Measurements from ENCODE around the gene IFNL1. TPM values are rescaled to one million over a fixed set of nuclear protein-coding genes. Genes with fewer than 3 reads are reported as not detected.

IFNL1 gene
- total and polyA plus RNA-seq, 4 donors = not detected

DNA sequence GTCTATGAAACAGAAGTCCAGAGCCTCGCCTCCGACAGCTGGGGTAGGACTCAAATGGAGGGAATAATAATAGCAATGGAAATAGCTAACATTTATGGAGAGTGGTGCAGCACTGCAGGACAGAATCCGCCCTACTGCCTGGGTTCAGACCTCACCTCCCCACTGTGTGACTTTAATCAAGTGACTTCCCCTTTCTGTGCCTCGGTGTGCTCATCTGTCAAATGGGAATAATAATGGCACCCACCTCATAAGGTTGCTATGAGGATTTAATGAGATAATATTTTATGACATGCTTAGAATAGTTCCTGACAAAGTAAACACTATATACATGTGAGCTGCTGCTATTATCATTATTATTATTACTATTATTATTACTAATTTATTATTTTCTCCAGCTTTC, 21.3 kb downstream of the IFNL1 start:
- Histone ChIP-seq H3K27ac (ENCODE audit: low read depth, low read length) (no peak overlapping the region), H3K36me3 (ENCODE audit: control insufficient read depth, insufficient read depth, low read length) (peaks cover 44% of the 10 kb centered on the region), H3K9me3 (ENCODE audit: control insufficient read depth, insufficient read depth, low read length) (no peaks in the 10 kb centered on the region)

GRCh38 chr19:39318071-39318470, 21.9 kb downstream of the IFNL1 start:
- H3K9me3 ChIP-seq (ENCODE audit: control insufficient read depth, insufficient read depth, low read length) = no peaks in the 10 kb centered on the region
- peaks cover 39% of the 10 kb centered on the region for H3K36me3 ChIP-seq (ENCODE audit: control insufficient read depth, insufficient read depth, low read length)
- no peak for DNase-seq (ENCODE audit: low read depth in 4 of 6, low spot score in 6 of 6)
- no peak overlapping the region for H3K27ac ChIP-seq (ENCODE audit: low read depth, low read length)
- H3K27me3 ChIP-seq (ENCODE audit: control insufficient read depth, insufficient read depth, low read length) = no peaks in the 10 kb centered on the region
- H3K4me1 ChIP-seq (ENCODE audit: control insufficient read depth, insufficient read depth, low read length) = peaks cover 14% of the 10 kb centered on the region
- no peak overlapping the region for H3K4me3 ChIP-seq (ENCODE audit: low read depth, low read length)
- WGBS (ENCODE audit: insufficient coverage) = 90% methylated on average over 5 of the region's 5 CpGs

More for the DNA sequence above, 21.3 kb downstream of the IFNL1 start:
- no peak for DNase-seq (ENCODE audit: low read depth in 4 of 6, low spot score in 6 of 6)
- Histone ChIP-seq H3K4me3 (ENCODE audit: low read depth, low read length) (no peak overlapping the region), H3K27me3 (ENCODE audit: control insufficient read depth, insufficient read depth, low read length) (no peaks in the 10 kb centered on the region), H3K4me1 (ENCODE audit: control insufficient read depth, insufficient read depth, low read length) (peaks cover 14% of the 10 kb centered on the region)
- 90% methylated on average over 2 of the region's 4 CpGs for WGBS (ENCODE audit: insufficient coverage)

DNA sequence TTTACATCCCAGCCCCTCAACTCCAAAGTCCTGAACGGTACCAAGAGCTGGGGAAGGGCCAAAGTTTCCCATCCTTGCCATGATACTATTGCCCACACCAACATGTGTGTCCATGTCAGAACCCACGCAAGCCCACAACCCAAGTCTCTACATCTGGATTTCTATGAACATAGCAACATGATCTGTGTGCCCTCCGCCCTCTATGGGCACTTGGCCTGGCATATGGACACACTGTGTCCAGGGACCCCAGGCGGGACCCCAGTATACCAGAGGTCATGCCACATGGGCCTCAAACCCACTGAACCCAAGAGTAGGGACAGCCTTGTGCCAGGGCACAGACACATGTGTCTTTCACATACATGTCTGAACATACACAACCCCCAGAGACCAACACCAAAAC, 22.5 kb downstream of the IFNL1 start:
- Histone ChIP-seq H3K27ac (ENCODE audit: low read depth, low read length) (no peak overlapping the region), H3K9me3 (ENCODE audit: control insufficient read depth, insufficient read depth, low read length) (no peaks in the 10 kb centered on the region), H3K27me3 (ENCODE audit: control insufficient read depth, insufficient read depth, low read length) (no peaks in the 10 kb centered on the region), H3K4me3 (ENCODE audit: low read depth, low read length) (no peak overlapping the region), H3K4me1 (ENCODE audit: control insufficient read depth, insufficient read depth, low read length) (peaks cover 14% of the 10 kb centered on the region), H3K36me3 (ENCODE audit: control insufficient read depth, insufficient read depth, low read length) (peaks cover 32% of the 10 kb centered on the region)
- 87% methylated on average over 4 of the region's 4 CpGs for WGBS (ENCODE audit: insufficient coverage)
- DNase-seq (ENCODE audit: low read depth in 4 of 6, low spot score in 6 of 6) = no peak

GRCh38 chr19:39319098-39319891, 23.1 kb downstream of the IFNL1 start:
- no peak overlapping the region for H3K27ac ChIP-seq (ENCODE audit: low read depth, low read length)

DNA sequence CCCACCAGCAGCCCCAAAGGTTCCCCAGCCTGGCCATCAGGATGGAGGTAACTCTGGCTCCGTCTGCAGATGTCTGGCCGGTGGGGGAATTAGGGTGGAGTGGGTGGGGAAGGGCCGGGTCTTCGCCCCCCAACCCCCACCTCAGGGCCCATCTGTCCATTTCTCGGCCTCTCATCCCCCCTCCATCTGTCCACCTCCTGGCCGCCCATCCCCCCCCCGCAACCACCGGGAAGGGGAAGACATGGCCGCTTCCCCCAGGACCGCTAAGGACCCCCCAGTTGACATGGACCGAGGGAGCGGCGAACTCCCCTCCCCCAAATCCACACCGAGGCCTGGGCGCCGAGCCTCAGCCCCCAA, 23.7 kb downstream of the IFNL1 start:
- WGBS (ENCODE audit: insufficient coverage) = 0% methylated on average over 5 of the region's 16 CpGs
- DNase-seq (ENCODE audit: low read depth in 4 of 6, low spot score in 6 of 6) = no peak
- no peaks in the 10 kb centered on the region for H3K27me3 ChIP-seq (ENCODE audit: control insufficient read depth, insufficient read depth, low read length)

More at GRCh38 chr19:39319098-39319891, 23.1 kb downstream of the IFNL1 start:
- Histone ChIP-seq H3K4me1 (ENCODE audit: control insufficient read depth, insufficient read depth, low read length) (peaks cover 14% of the 10 kb centered on the region), H3K27me3 (ENCODE audit: control insufficient read depth, insufficient read depth, low read length) (no peaks in the 10 kb centered on the region), H3K9me3 (ENCODE audit: control insufficient read depth, insufficient read depth, low read length) (no peaks in the 10 kb centered on the region), H3K36me3 (ENCODE audit: control insufficient read depth, insufficient read depth, low read length) (peaks cover 26% of the 10 kb centered on the region), H3K4me3 (ENCODE audit: low read depth, low read length) (peak overlapping the region; percentile 53)
- DNase-seq (ENCODE audit: low read depth in 4 of 6, low spot score in 6 of 6) = no peak
- 81% methylated on average over 4 of the region's 5 CpGs for WGBS (ENCODE audit: insufficient coverage)

DNA sequence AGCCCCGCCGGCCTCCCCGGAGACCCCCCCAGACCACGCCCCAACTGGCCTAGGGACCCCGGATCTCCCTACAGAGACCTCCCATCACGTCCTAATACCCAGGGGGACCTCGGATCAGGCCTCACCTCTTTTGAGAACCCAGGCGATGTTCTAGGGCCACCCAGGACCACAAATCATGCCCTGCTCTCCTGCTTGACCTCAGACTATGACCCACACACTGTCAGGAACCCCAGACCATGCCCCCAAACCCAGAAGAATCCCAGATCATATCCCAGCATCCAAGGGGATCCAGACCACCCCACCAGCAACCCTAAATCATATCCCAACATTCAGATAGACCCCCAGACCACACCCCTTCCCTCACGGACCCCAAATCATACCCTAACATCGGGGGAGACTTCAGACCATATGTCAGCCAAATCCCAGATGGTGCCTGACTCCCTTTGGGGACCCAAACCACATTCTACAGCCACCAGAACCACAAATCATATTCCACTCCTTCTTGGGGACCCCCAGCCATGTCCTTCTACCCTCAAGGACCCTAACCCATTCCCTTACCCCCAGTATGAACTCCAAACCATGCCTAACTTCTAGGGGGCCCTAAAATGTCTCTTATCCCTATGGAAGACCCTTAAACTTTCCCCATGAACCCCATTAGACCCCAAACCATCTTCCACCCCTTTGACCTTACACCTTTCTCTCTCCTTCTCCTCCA, 25.1 kb downstream of the IFNL1 start:
- Histone ChIP-seq H3K4me3 (ENCODE audit: low read depth, low read length) (no peak overlapping the region), H3K36me3 (ENCODE audit: control insufficient read depth, insufficient read depth, low read length) (peaks cover 10% of the 10 kb centered on the region), H3K27ac (ENCODE audit: low read depth, low read length) (no peak overlapping the region), H3K9me3 (ENCODE audit: control insufficient read depth, insufficient read depth, low read length) (no peaks in the 10 kb centered on the region), H3K27me3 (ENCODE audit: control insufficient read depth, insufficient read depth, low read length) (no peaks in the 10 kb centered on the region), H3K4me1 (ENCODE audit: control insufficient read depth, insufficient read depth, low read length) (peaks cover 14% of the 10 kb centered on the region)
- DNase-seq (ENCODE audit: low read depth in 4 of 6, low spot score in 6 of 6) = no peak
- WGBS (ENCODE audit: insufficient coverage) = 13% methylated on average over 7 of the region's 10 CpGs

More for the DNA sequence above, 23.7 kb downstream of the IFNL1 start:
- Histone ChIP-seq H3K9me3 (ENCODE audit: control insufficient read depth, insufficient read depth, low read length) (no peaks in the 10 kb centered on the region), H3K36me3 (ENCODE audit: control insufficient read depth, insufficient read depth, low read length) (peaks cover 21% of the 10 kb centered on the region), H3K27ac (ENCODE audit: low read depth, low read length) (no peak overlapping the region), H3K4me3 (ENCODE audit: low read depth, low read length) (peak overlapping the region; percentile 53), H3K4me1 (ENCODE audit: control insufficient read depth, insufficient read depth, low read length) (peaks cover 14% of the 10 kb centered on the region)

- Histone ChIP-seq H3K4me1 (ENCODE audit: control insufficient read depth, insufficient read depth, low read length) (peaks cover 14% of the 10 kb centered on the region), H3K4me3 (ENCODE audit: low read depth, low read length) (no peak overlapping the region), H3K27ac (ENCODE audit: low read depth, low read length) (no peak overlapping the region), H3K27me3 (ENCODE audit: control insufficient read depth, insufficient read depth, low read length) (no peaks in the 10 kb centered on the region), H3K36me3 (ENCODE audit: control insufficient read depth, insufficient read depth, low read length) (peaks cover 5% of the 10 kb centered on the region), H3K9me3 (ENCODE audit: control insufficient read depth, insufficient read depth, low read length) (no peaks in the 10 kb centered on the region)
- DNase-seq (ENCODE audit: low read depth in 4 of 6, low spot score in 6 of 6) = no peak
Measured at GRCh38 chr19:39321832-39322176, 25.6 kb downstream of the IFNL1 start.

DNA sequence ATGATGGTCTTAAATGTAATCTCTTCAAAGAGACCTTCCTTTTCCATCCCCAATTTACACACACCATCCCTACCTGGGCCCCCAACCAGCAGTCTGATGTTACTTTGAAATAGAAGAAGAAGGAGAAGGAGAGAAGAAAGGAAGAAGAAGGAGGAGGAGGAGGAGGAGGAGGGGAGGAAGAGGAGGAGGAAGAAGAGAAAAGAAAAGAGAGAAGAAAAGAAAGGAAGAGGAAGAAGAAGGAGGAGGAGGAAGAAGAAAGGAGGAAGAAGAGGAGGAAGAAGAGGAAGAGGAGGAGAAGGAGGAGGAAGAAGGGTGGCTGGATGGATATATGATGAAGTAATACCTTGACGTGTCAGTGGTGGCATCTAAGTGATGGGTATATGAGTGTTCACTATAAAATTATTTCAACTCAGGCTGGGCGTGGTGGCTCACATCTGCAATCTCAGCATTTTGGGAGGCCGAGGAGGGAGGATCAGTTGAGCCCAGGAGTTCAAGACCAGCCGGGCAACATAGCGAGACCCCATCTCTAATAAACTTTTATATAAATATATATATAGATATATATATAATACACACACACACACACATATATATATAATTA, 28.1 kb downstream of the IFNL1 start:
- Histone ChIP-seq H3K4me3 (ENCODE audit: low read depth, low read length) (no peak overlapping the region), H3K9me3 (ENCODE audit: control insufficient read depth, insufficient read depth, low read length) (no peaks in the 10 kb centered on the region), H3K27ac (ENCODE audit: low read depth, low read length) (no peak overlapping the region), H3K36me3 (ENCODE audit: control insufficient read depth, insufficient read depth, low read length) (no peaks in the 10 kb centered on the region), H3K4me1 (ENCODE audit: control insufficient read depth, insufficient read depth, low read length) (peaks cover 17% of the 10 kb centered on the region), H3K27me3 (ENCODE audit: control insufficient read depth, insufficient read depth, low read length) (no peaks in the 10 kb centered on the region)
- no peak for DNase-seq (ENCODE audit: low read depth in 4 of 6, low spot score in 6 of 6)
- 60% methylated on average over 1 of the region's 5 CpGs for WGBS (ENCODE audit: insufficient coverage)

- WGBS (ENCODE audit: insufficient coverage) = 87% methylated on average over 13 of the region's 16 CpGs
- DNase-seq (ENCODE audit: low read depth in 4 of 6, low spot score in 6 of 6) = no peak
- H3K4me3 ChIP-seq (ENCODE audit: low read depth, low read length) = no peak overlapping the region
- H3K27ac ChIP-seq (ENCODE audit: low read depth, low read length) = no peak overlapping the region
- peaks cover 6% of the 10 kb centered on the region for H3K4me1 ChIP-seq (ENCODE audit: control insufficient read depth, insufficient read depth, low read length)
- H3K27me3 ChIP-seq (ENCODE audit: control insufficient read depth, insufficient read depth, low read length) = no peaks in the 10 kb centered on the region
- no peaks in the 10 kb centered on the region for H3K36me3 ChIP-seq (ENCODE audit: control insufficient read depth, insufficient read depth, low read length)
- no peaks in the 10 kb centered on the region for H3K9me3 ChIP-seq (ENCODE audit: control insufficient read depth, insufficient read depth, low read length)
Measured at GRCh38 chr19:39325778-39326665, 29.8 kb downstream of the IFNL1 start.

Data from spinal cord (tissue), 10 donors.